Measurements from ENCODE around the gene TTN.

DNA sequence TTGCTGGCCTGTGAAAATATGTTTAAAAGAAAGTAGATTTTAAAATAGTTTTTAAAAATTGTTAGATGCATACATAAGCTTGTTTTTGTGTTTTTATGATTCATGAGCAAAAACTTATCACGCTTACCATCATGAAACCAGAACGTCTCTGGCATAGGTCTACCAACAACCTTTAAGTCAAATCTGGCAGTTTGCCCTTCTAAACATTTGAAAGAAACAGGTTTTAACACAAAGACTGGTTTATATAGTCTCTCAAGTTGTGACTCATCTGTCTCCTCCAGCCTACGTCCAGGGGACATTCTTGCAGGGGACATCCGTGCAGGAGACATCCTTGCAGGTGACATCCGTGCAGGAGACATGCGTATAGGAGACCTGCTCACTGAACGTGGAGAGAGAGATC lies 29.6 kb downstream of the TTN start:
- TF ChIP-seq, protein P1, sequence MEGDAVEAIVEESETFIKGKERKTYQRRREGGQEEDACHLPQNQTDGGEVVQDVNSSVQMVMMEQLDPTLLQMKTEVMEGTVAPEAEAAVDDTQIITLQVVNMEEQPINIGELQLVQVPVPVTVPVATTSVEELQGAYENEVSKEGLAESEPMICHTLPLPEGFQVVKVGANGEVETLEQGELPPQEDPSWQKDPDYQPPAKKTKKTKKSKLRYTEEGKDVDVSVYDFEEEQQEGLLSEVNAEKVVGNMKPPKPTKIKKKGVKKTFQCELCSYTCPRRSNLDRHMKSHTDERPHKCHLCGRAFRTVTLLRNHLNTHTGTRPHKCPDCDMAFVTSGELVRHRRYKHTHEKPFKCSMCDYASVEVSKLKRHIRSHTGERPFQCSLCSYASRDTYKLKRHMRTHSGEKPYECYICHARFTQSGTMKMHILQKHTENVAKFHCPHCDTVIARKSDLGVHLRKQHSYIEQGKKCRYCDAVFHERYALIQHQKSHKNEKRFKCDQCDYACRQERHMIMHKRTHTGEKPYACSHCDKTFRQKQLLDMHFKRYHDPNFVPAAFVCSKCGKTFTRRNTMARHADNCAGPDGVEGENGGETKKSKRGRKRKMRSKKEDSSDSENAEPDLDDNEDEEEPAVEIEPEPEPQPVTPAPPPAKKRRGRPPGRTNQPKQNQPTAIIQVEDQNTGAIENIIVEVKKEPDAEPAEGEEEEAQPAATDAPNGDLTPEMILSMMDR (conservative IDR thresholded peaks at IDR 0.05; ENCODE audit: low read depth, low read length), result no peak
- TF ChIP-seq EZH2phosphoT487 (IDR thresholded peaks at IDR 0.05; ENCODE audit: borderline replicate concordance, low read length), result no peak

All from PC-3 (cell line).